DOHH2 (cell line): ENCODE data around the gene SCARF1.

Experiments used
- EZH2phosphoT487 ChIP-seq: fragments of 200-600 bp; sonication (generic); IDR thresholded peaks from 2 replicates; pipeline ENCODE4 v1.6.1; 2017; ENCODE audit warnings: borderline replicate concordance, mild to moderate bottlenecking, antibody characterized with exemption, low read length, moderate library complexity, mixed read lengths
- TF ChIP-seq, protein P1 (sequence below): fragments of 200-600 bp; sonication (generic); IDR thresholded peaks from one replicate; pipeline ENCODE4 v1.5.1; 2014; ENCODE audit warnings: antibody characterized with exemption, mild to moderate bottlenecking, low read depth, low read length; ENCODE audit not compliant: poor library complexity, severe bottlenecking

DNA sequence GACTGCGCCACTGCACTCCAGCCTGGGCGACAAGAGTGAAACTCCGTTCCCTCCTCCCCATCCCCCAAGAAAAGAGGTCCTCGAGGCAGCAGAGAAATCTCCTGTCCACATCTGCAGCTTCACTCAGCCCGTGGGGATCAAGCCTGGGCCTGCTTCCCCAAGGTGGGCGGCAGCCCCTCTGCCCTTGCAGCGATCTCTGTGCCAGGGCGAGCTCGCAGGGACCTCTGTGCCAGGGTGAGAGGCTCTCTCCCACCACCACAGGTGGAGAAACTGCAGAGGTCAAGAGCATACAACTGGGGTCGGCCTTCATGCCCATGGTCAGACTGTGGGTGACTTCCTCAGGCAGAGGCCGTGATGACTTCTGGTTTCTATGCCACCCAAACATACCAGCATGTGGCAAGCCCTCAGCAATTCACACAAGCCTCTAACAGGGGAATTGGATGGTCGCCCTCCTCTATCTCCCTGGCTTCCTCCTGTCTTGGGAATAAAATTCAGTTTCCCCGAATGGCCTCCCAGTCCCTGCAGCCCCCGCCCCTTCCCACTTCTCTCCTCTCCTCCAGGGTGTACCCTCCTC is 22.4 kb downstream of the SCARF1 start:
- TF ChIP-seq, protein P1, sequence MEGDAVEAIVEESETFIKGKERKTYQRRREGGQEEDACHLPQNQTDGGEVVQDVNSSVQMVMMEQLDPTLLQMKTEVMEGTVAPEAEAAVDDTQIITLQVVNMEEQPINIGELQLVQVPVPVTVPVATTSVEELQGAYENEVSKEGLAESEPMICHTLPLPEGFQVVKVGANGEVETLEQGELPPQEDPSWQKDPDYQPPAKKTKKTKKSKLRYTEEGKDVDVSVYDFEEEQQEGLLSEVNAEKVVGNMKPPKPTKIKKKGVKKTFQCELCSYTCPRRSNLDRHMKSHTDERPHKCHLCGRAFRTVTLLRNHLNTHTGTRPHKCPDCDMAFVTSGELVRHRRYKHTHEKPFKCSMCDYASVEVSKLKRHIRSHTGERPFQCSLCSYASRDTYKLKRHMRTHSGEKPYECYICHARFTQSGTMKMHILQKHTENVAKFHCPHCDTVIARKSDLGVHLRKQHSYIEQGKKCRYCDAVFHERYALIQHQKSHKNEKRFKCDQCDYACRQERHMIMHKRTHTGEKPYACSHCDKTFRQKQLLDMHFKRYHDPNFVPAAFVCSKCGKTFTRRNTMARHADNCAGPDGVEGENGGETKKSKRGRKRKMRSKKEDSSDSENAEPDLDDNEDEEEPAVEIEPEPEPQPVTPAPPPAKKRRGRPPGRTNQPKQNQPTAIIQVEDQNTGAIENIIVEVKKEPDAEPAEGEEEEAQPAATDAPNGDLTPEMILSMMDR: no peak
- TF ChIP-seq EZH2phosphoT487: no peak
